ENCODE results near the gene NDUFV1.
"Not testable (repeated sequence)": the region's sequence is repeated elsewhere in the genome, so short reads cannot be mapped to it uniquely, and the experiment has no call there.

Gene NDUFV1

DNA sequence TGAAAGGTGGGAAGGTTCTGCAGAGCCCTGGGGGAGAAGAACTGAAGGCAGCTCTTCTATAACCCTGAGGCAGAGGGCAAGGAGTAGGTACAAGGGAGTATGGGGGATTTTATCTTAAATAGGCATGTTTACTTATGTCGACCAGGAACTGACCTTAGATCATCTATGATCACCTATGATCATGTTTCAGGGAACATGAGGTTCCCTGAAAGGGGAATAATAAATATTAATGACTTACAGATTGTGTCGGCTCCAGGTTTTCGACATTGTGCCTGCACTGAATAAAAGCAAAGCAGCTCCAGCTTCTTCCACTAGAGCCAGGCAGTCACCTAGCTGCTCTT is 13.2 kb upstream of the NDUFV1 start:
- TF ChIP-seq, protein P1, sequence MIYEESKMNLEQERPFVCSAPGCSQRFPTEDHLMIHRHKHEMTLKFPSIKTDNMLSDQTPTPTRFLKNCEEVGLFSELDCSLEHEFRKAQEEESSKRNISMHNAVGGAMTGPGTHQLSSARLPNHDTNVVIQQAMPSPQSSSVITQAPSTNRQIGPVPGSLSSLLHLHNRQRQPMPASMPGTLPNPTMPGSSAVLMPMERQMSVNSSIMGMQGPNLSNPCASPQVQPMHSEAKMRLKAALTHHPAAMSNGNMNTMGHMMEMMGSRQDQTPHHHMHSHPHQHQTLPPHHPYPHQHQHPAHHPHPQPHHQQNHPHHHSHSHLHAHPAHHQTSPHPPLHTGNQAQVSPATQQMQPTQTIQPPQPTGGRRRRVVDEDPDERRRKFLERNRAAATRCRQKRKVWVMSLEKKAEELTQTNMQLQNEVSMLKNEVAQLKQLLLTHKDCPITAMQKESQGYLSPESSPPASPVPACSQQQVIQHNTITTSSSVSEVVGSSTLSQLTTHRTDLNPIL (CRISPR knock-in tag; IDR thresholded peaks at IDR 0.05; ENCODE audit: low read depth): no peak
- no peak for TF ChIP-seq CSDC2 (CRISPR knock-in tag; IDR thresholded peaks at IDR 0.05)
- TF ChIP-seq RARB (CRISPR knock-in tag; IDR thresholded peaks at IDR 0.05): no peak
- no peak for TF ChIP-seq ZC3H10 (CRISPR knock-in tag; IDR thresholded peaks at IDR 0.05)
- no peak for TF ChIP-seq SNAI2 (CRISPR knock-in tag; IDR thresholded peaks at IDR 0.05)
- TF ChIP-seq ZFP3 (CRISPR knock-in tag; IDR thresholded peaks at IDR 0.05): no peak
- TF ChIP-seq TCF4 (CRISPR knock-in tag; IDR thresholded peaks at IDR 0.05; ENCODE audit: borderline replicate concordance): no peak
- TF ChIP-seq ZNF70 (CRISPR knock-in tag; IDR thresholded peaks at IDR 0.05): no peak
- TF ChIP-seq ZFP30 (CRISPR knock-in tag; IDR thresholded peaks at IDR 0.05): no peak
- TF ChIP-seq ESRRG (CRISPR knock-in tag; IDR thresholded peaks at IDR 0.05): no peak
- no peak; the same call in 2 of the 3 replicates for ATAC-seq

GRCh38 chr11:67594480-67594879 is 12.3 kb upstream of the NDUFV1 start:
- TF ChIP-seq ZC3H10 (CRISPR knock-in tag; IDR thresholded peaks at IDR 0.05) (no peak), BACH2 (CRISPR knock-in tag; IDR thresholded peaks at IDR 0.05; ENCODE audit: borderline replicate concordance) (no peak), ZFP3 (CRISPR knock-in tag; IDR thresholded peaks at IDR 0.05) (no peak), TOX (CRISPR knock-in tag; IDR thresholded peaks at IDR 0.05; ENCODE audit: borderline replicate concordance) (no peak), ZNF70 (CRISPR knock-in tag; IDR thresholded peaks at IDR 0.05) (no peak), CSRNP3 (CRISPR knock-in tag; IDR thresholded peaks at IDR 0.05) (no peak), ESRRG (CRISPR knock-in tag; IDR thresholded peaks at IDR 0.05) (no peak), GLIS3 (CRISPR knock-in tag; IDR thresholded peaks at IDR 0.05) (no peak), SNAI2 (CRISPR knock-in tag; IDR thresholded peaks at IDR 0.05) (no peak), ISL1 (CRISPR knock-in tag; IDR thresholded peaks at IDR 0.05) (no peak), ARNTL (CRISPR knock-in tag; IDR thresholded peaks at IDR 0.05; ENCODE audit: borderline replicate concordance, low read depth) (no peak), ZNF565 (CRISPR knock-in tag; conservative IDR thresholded peaks at IDR 0.05; ENCODE audit: low read depth) (no peak), RARB (CRISPR knock-in tag; IDR thresholded peaks at IDR 0.05) (no peak), PPARA (CRISPR knock-in tag; IDR thresholded peaks at IDR 0.05; ENCODE audit: borderline replicate concordance) (no peak), CSDC2 (CRISPR knock-in tag; IDR thresholded peaks at IDR 0.05) (no peak), TCF4 (CRISPR knock-in tag; IDR thresholded peaks at IDR 0.05; ENCODE audit: borderline replicate concordance) (no peak), OSR1 (CRISPR knock-in tag; IDR thresholded peaks at IDR 0.05) (no peak), POU6F1 (CRISPR knock-in tag; IDR thresholded peaks at IDR 0.05; ENCODE audit: borderline replicate concordance, low read depth) (no peak)
- TF ChIP-seq, protein P2, sequence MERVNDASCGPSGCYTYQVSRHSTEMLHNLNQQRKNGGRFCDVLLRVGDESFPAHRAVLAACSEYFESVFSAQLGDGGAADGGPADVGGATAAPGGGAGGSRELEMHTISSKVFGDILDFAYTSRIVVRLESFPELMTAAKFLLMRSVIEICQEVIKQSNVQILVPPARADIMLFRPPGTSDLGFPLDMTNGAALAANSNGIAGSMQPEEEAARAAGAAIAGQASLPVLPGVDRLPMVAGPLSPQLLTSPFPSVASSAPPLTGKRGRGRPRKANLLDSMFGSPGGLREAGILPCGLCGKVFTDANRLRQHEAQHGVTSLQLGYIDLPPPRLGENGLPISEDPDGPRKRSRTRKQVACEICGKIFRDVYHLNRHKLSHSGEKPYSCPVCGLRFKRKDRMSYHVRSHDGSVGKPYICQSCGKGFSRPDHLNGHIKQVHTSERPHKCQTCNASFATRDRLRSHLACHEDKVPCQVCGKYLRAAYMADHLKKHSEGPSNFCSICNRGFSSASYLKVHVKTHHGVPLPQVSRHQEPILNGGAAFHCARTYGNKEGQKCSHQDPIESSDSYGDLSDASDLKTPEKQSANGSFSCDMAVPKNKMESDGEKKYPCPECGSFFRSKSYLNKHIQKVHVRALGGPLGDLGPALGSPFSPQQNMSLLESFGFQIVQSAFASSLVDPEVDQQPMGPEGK (CRISPR knock-in tag; IDR thresholded peaks at IDR 0.05; ENCODE audit: borderline replicate concordance): no peak
- TF ChIP-seq, protein P1 (CRISPR knock-in tag; IDR thresholded peaks at IDR 0.05; ENCODE audit: low read depth): no peak
- ATAC-seq: no peak

DNA sequence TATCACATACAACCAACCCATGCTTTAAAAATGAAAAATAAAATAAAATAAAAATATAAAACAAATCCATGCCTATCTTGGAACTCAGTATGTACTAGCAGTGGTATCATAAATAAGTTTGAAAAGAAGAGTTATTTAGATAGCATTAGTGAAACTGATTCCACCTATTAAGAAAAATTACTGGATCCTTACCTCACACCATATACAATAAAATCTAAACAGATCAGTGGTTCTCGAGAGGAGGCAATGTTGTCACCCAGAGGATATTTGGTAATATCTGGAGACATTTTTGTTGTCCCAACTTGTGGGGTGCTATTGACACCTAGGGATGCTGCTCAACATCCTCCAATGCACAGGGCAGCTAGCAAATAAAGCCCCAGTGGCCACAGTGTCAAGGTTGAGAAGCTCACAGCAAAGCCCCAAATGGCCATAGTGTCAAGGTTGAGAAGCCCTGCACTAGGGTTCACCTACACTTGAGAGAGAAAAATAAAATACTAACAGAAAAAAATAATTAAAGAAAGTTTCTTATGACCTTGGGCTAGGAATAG is 9.9 kb upstream of the NDUFV1 start:
- no peak for ATAC-seq
- TF ChIP-seq SNAI2 (CRISPR knock-in tag; IDR thresholded peaks at IDR 0.05) (no peak), TOX (CRISPR knock-in tag; IDR thresholded peaks at IDR 0.05; ENCODE audit: borderline replicate concordance) (no peak), ZC3H10 (CRISPR knock-in tag; IDR thresholded peaks at IDR 0.05) (no peak)

GRCh38 chr11:67597458-67597857 is 9.3 kb upstream of the NDUFV1 start:
- not testable (repeated sequence) for ATAC-seq

- not testable (repeated sequence) for ATAC-seq
Measured at GRCh38 chr11:67597963-67598362, 8.8 kb upstream of the NDUFV1 start.
